Breast epithelium (tissue), 3 donors: Measurements from ENCODE around the gene CPEB1.
"Not testable (repeated sequence)": the region's sequence is repeated elsewhere in the genome, so short reads cannot be mapped to it uniquely, and the experiment has no call there.

Experiments
- POLR2A ChIP-seq: fragments of 450-650 bp; IDR thresholded peaks from one replicate; pipeline ENCODE4 v1.6.1; 2016; ENCODE audit warnings: antibody characterized with exemption, mild to moderate bottlenecking, moderate library complexity
- TF ChIP-seq, protein P1 (sequence below), 3 donors: fragments of 450-650 bp; IDR thresholded peaks; one replicate each; pipeline ENCODE4 v1.5.1; 2016 to 2017; ENCODE audit warnings: antibody characterized with exemption in 3 of 3, mild to moderate bottlenecking in 3 of 3, moderate library complexity in 3 of 3

DNA sequence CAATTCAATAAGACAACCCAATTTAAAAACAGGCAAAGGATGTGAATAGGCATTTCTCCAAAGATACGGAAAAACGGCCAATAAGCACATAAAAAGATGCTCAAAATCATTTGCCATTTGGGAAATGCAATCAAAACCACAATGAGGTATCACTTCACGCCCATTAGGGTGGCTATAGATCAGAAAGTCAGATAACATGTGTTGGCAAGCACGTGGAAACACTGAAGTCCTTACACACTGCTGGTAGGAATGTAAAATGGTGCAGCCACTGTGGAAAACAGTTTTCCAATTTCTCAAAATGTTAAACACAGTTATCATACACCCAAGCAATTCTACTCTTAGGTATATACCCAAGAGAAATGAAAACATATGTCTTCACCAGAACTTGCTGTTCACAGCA, 146.4 kb downstream of the CPEB1 start:
- TF ChIP-seq, protein P1, sequence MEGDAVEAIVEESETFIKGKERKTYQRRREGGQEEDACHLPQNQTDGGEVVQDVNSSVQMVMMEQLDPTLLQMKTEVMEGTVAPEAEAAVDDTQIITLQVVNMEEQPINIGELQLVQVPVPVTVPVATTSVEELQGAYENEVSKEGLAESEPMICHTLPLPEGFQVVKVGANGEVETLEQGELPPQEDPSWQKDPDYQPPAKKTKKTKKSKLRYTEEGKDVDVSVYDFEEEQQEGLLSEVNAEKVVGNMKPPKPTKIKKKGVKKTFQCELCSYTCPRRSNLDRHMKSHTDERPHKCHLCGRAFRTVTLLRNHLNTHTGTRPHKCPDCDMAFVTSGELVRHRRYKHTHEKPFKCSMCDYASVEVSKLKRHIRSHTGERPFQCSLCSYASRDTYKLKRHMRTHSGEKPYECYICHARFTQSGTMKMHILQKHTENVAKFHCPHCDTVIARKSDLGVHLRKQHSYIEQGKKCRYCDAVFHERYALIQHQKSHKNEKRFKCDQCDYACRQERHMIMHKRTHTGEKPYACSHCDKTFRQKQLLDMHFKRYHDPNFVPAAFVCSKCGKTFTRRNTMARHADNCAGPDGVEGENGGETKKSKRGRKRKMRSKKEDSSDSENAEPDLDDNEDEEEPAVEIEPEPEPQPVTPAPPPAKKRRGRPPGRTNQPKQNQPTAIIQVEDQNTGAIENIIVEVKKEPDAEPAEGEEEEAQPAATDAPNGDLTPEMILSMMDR (IDR thresholded peaks at IDR 0.05) = not testable (repeated sequence)
- TF ChIP-seq POLR2A = not testable (repeated sequence)
